Endothelial cell of umbilical vein (primary cell): ENCODE data around the gene TACR1. TPM values are rescaled to one million over a fixed set of nuclear protein-coding genes. Genes with fewer than 3 reads are reported as not detected.

Experiments
- BruUV-seq: library from RNA; stranded (reverse); fragments of 400-500 nt; replicated peaks from 2 replicates; lab custom pipeline; 2021; lab: Mats Ljungman, UMichigan
- CTCF ChIA-PET: fragments of 300-600, 350-600 bp; sonication (Branson Sonifier 250); formaldehyde crosslinking; loops from one replicate; lab custom pipeline; 2021; ENCODE audit warnings: antibody characterized with exemption, inconsistent platforms; lab: Charles Lee
- POLR2A ChIA-PET: fragments of 300-600, 350-600 bp; sonication (Branson Sonifier 250); formaldehyde crosslinking; loops from one replicate; lab custom pipeline; 2021; ENCODE audit warnings: antibody characterized with exemption, inconsistent platforms; lab: Charles Lee
- DNase-seq: peaks from one replicate; pipeline ENCODE4 v3.0.0-alpha.2; 2011; ENCODE audit warnings: low read depth, low spot score
- FAIRE-seq: peaks from 2 replicates; lab custom pipeline; 2011; peaks lifted over from hg19 to GRCh38; lab: Jason Lieb, UNC
- H2AFZ ChIP-seq: 2 replicates; pipeline ENCODE4 v1.6.0; 2012; ENCODE audit warnings: low read depth, low read length, control low read depth, inconsistent platforms
- H3K27ac ChIP-seq: 2 replicates; pipeline ENCODE4 v1.5.1; 2011; ENCODE audit warnings: low read depth, mild to moderate bottlenecking, control low read depth, low read length, moderate library complexity; ENCODE audit not compliant: insufficient read depth
- H3K27me3 ChIP-seq, 2 experiments: 2 replicates each; pipeline versions ENCODE4 v1.6.0 to v1.6.1; 2011; ENCODE audit warnings: low read length in 2 of 2, mixed read lengths in 1 of 2; ENCODE audit not compliant: control insufficient read depth in 2 of 2, insufficient read depth in 2 of 2
- H3K36me3 ChIP-seq, 2 experiments: 2 replicates in 1 of 2; 3 replicates in 1 of 2; pipeline ENCODE4 v1.5.1; 2011; ENCODE audit warnings: low read length in 2 of 2, mild to moderate bottlenecking in 1 of 2, moderate library complexity in 1 of 2; ENCODE audit not compliant: control insufficient read depth in 2 of 2, insufficient read depth in 2 of 2; ENCODE audit errors: extremely low read depth in 1 of 2
- H3K4me1 ChIP-seq: 3 replicates; pipeline ENCODE4 v1.5.1; 2011; ENCODE audit warnings: mild to moderate bottlenecking, low read length; ENCODE audit not compliant: control insufficient read depth, insufficient read depth; ENCODE audit errors: extremely low read depth
- H3K4me2 ChIP-seq: 2 replicates; pipeline ENCODE4 v1.6.1; 2011; ENCODE audit warnings: low read length, control low read depth, mixed read lengths; ENCODE audit not compliant: insufficient read depth
- H3K4me3 ChIP-seq, 3 experiments: fragments of 200-600 bp in 1 of 3; sonication (generic), shearing (Covaris generic) in 1 of 3; replicated peaks in 1 of 3; 2 replicates each; pipeline ENCODE4 v1.5.1; 2011 to 2016; ENCODE audit warnings: control low read depth in 3 of 3, low read length in 3 of 3, mild to moderate bottlenecking in 2 of 3, inconsistent platforms in 1 of 3, low read depth in 1 of 3, moderate library complexity in 1 of 3; ENCODE audit not compliant: insufficient read depth in 1 of 3
- H3K79me2 ChIP-seq: 2 replicates; pipeline ENCODE4 v1.6.0; 2012; ENCODE audit warnings: low read length, inconsistent platforms; ENCODE audit not compliant: control insufficient read depth, insufficient read depth
- H3K9ac ChIP-seq: replicated peaks from 2 replicates; pipeline ENCODE3; 2011; ENCODE audit warnings: low read length, control low read depth; ENCODE audit not compliant: insufficient read depth; ENCODE audit errors: extremely low read depth
- H3K9me1 ChIP-seq: replicated peaks from 3 replicates; pipeline ENCODE4 v1.6.0; 2011; ENCODE audit warnings: mild to moderate bottlenecking, low read length; ENCODE audit not compliant: control insufficient read depth, insufficient read depth; ENCODE audit errors: extremely low read depth
- H3K9me3 ChIP-seq: replicated peaks from 2 replicates; pipeline ENCODE4 v1.5.1; 2012; ENCODE audit warnings: low read length, inconsistent platforms; ENCODE audit not compliant: control insufficient read depth, insufficient read depth
- H4K20me1 ChIP-seq: replicated peaks from 2 replicates; pipeline ENCODE3; 2011; ENCODE audit warnings: mild to moderate bottlenecking, low read length; ENCODE audit not compliant: control insufficient read depth, insufficient read depth; ENCODE audit errors: extremely low read depth
- EZH2 ChIP-seq: IDR thresholded peaks from 2 replicates; pipeline ENCODE4 v1.6.1; 2012; ENCODE audit warnings: borderline replicate concordance, low read depth, mild to moderate bottlenecking, moderate library complexity, low read length, inconsistent platforms; ENCODE audit not compliant: severe bottlenecking
- FOS ChIP-seq: IDR thresholded peaks from 2 replicates; pipeline ENCODE4 v1.6.1; 2011; ENCODE audit warnings: mild to moderate bottlenecking, low read length, moderate library complexity, borderline replicate concordance; ENCODE audit not compliant: insufficient read depth
- POLR2A ChIP-seq: IDR thresholded peaks from 2 replicates; pipeline ENCODE4 v1.6.1; 2012; ENCODE audit warnings: low read depth, mild to moderate bottlenecking, control low read depth, low read length
- dilution Hi-C: fragments of 300-500 bp; cut with MboI; formaldehyde crosslinking; loops from one replicate; pipeline ENCODE4 v1.15.0; 2019; ENCODE audit warnings: low sequenced_read_pairs; ENCODE audit not compliant: extremely low pct_ligation_motif_present
- intact Hi-C: fragments of 100-400 bp; cut with micrococcal nuclease; formaldehyde crosslinking; loops from one replicate; pipeline ENCODE4 v1.10.0; 2022
- polyA plus RNA-seq, 4 experiments: library from polyadenylated mRNA; depleted of rRNA in 3 of 4; stranded (reverse) in 3 of 4; unstranded in 1 of 4; fragments of >200 nt; gene quantifications; 2 replicates each; pipeline versions ENCODE4 v1.2.1 to v1.2.3, GENCODE V29; 2011 to 2012; ENCODE audit warnings: missing spikeins in 1 of 4
- total RNA-seq: library from RNA; stranded (reverse); gene quantifications from 2 replicates; pipeline ENCODE4 v1.2.3, GENCODE V29; 2021
- TF ChIP-seq, protein P1 (sequence below), 2 donors: IDR thresholded peaks; 1 replicate in 1 of 2; 2 replicates in 1 of 2; pipeline ENCODE4 v1.5.1; 2011; ENCODE audit warnings: low read length in 2 of 2, mild to moderate bottlenecking in 2 of 2, moderate library complexity in 2 of 2, control low read depth in 1 of 2, inconsistent platforms in 1 of 2, low read depth in 1 of 2; ENCODE audit not compliant: insufficient read depth in 1 of 2; ENCODE audit errors: extremely low read depth in 1 of 2
- TF ChIP-seq, protein P2 (sequence below): IDR thresholded peaks from 2 replicates; pipeline ENCODE4 v1.6.1; 2011; ENCODE audit not compliant: insufficient read depth, insufficient read length

Gene TACR1
- total and polyA plus RNA-seq, 2 donors (not counting 3 experiments of a cell fraction or from before 2014, with no cell fraction given): not detected

DNA sequence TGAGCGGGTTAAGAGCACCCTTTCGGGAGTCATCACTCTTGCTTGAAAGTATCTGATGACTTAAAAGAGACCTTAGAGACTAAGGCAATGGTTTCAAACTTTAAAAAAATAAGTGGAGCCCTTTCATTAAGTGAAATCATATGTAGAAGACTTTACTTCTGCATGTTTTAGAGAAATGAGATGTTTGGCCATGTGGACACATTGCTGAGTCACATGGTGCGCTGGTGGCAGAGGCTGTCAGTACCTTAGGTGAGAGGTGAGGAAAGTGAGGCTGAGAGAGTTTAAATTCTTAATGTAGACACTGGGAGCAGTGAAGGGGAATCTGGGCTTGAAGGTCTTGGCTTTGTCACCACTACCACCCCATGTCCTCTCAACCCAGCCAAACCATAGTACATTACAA lies 109.8 kb downstream of the TACR1 start:
- ChIA-PET CTCF (no interaction called here), POLR2A (no interaction called here)
- TF ChIP-seq, protein P1, sequence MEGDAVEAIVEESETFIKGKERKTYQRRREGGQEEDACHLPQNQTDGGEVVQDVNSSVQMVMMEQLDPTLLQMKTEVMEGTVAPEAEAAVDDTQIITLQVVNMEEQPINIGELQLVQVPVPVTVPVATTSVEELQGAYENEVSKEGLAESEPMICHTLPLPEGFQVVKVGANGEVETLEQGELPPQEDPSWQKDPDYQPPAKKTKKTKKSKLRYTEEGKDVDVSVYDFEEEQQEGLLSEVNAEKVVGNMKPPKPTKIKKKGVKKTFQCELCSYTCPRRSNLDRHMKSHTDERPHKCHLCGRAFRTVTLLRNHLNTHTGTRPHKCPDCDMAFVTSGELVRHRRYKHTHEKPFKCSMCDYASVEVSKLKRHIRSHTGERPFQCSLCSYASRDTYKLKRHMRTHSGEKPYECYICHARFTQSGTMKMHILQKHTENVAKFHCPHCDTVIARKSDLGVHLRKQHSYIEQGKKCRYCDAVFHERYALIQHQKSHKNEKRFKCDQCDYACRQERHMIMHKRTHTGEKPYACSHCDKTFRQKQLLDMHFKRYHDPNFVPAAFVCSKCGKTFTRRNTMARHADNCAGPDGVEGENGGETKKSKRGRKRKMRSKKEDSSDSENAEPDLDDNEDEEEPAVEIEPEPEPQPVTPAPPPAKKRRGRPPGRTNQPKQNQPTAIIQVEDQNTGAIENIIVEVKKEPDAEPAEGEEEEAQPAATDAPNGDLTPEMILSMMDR (IDR thresholded peaks at IDR 0.05; ENCODE audit: extremely low read depth in 1 of 2, insufficient read depth in 1 of 2, low read depth in 1 of 2, low read length in 2 of 2): no peak
- TF ChIP-seq EZH2: no peak
- H3K27ac ChIP-seq: no peak overlapping the region
- FAIRE-seq: no peak
- H3K9ac ChIP-seq: no peak overlapping the region
- H3K4me1 ChIP-seq: no peaks in the 10 kb centered on the region
- H3K79me2 ChIP-seq: no peaks in the 10 kb centered on the region
- H3K9me3 ChIP-seq: no peaks in the 10 kb centered on the region
- intact Hi-C loops: no loop called here
- no peaks in the 10 kb centered on the region for H4K20me1 ChIP-seq
- H3K4me2 ChIP-seq: no peak overlapping the region
- H2AFZ ChIP-seq: no peak overlapping the region
- no peaks in the 10 kb centered on the region for H3K36me3 ChIP-seq
- dilution Hi-C loops: no loop called here
- no TSS peak for BruUV-seq
- H3K9me1 ChIP-seq: no peaks in the 10 kb centered on the region
- H3K4me3 ChIP-seq: no peak overlapping the region
- no peaks in the 10 kb centered on the region for H3K27me3 ChIP-seq
- DNase-seq: no peak

DNA sequence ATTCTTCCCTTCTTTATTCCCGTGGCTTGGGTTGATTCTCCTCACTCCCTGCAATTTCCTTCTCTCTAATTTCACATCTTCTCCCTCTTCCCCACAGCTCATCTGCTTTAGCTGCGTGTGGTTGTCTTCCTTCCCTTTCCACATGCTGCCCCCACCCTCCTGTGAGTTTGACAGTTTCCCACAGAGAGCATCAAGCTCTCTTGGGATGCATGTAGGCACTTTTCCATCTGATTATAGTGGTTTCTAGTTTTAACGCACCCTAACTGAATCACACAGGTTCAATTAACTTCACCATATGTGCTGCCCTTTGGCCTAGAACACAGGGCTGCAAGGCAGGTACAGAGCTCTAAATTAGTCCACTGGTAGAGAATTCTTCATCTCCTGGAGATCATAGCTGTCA lies 110.5 kb downstream of the TACR1 start:
- CTCF ChIA-PET: interaction anchor here (0.8 kb wide), 1 partner anchor 15 kb away, joined by 3 read pairs; no protein-coding TSS in a partner anchor
- no peak for FAIRE-seq

More for the DNA sequence above, 110.5 kb downstream of the TACR1 start:
- no peaks in the 10 kb centered on the region for H3K9me3 ChIP-seq
- H3K27ac ChIP-seq: no peak overlapping the region
- H3K27me3 ChIP-seq: no peaks in the 10 kb centered on the region
- no peak overlapping the region for H2AFZ ChIP-seq
- no peaks in the 10 kb centered on the region for H3K9me1 ChIP-seq
- H3K9ac ChIP-seq: no peak overlapping the region
- H3K4me3 ChIP-seq: no peak overlapping the region
- TF ChIP-seq, protein P2, sequence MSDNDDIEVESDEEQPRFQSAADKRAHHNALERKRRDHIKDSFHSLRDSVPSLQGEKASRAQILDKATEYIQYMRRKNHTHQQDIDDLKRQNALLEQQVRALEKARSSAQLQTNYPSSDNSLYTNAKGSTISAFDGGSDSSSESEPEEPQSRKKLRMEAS: no peak
- TF ChIP-seq FOS: no peak
- no peak for TF ChIP-seq POLR2A
- no peak for TF ChIP-seq EZH2
- TF ChIP-seq, protein P1 (IDR thresholded peaks at IDR 0.05; ENCODE audit: extremely low read depth in 1 of 2, insufficient read depth in 1 of 2, low read depth in 1 of 2, low read length in 2 of 2): no peak
- intact Hi-C loops (no loop called here), dilution Hi-C loops (no loop called here)
- no peaks in the 10 kb centered on the region for H3K79me2 ChIP-seq
- H3K4me2 ChIP-seq: no peak overlapping the region
- POLR2A ChIA-PET: no interaction called here
- H3K36me3 ChIP-seq: no peaks in the 10 kb centered on the region
- H3K4me1 ChIP-seq: no peaks in the 10 kb centered on the region
- no peak for DNase-seq
- H4K20me1 ChIP-seq: no peaks in the 10 kb centered on the region
- BruUV-seq: no TSS peak
